Measurements from ENCODE around the gene BACE1-AS.

BACE1-AS gene

GRCh38 chr11:117296881-117297280 lies 5.7 kb downstream of the BACE1-AS start:
- no peak overlapping the region for H3K4me3 ChIP-seq (ENCODE audit: low read depth, low read length)
- DNase-seq (ENCODE audit: low read depth, low spot score) = no peak
- in situ Hi-C loops (cut with HindIII; ENCODE audit: low sequenced_read_pairs) = no loop called here
- no peak for TF ChIP-seq CTCF (IDR thresholded peaks at IDR 0.05; ENCODE audit: low read depth, low read length)

- no peak overlapping the region for H3K4me3 ChIP-seq (ENCODE audit: low read depth, low read length)
- in situ Hi-C loops (cut with HindIII; ENCODE audit: low sequenced_read_pairs) = no loop called here
- TF ChIP-seq CTCF (IDR thresholded peaks at IDR 0.05; ENCODE audit: low read depth, low read length) = no peak
- DNase-seq (ENCODE audit: low read depth, low spot score) = no peak
Observed at GRCh38 chr11:117298195-117298594, 7.0 kb downstream of the BACE1-AS start.

GRCh38 chr11:117299351-117300282 lies 8.5 kb downstream of the BACE1-AS start:
- DNase-seq (ENCODE audit: low read depth, low spot score) = no peak
- H3K4me3 ChIP-seq (ENCODE audit: low read depth, low read length) = no peak overlapping the region
- TF ChIP-seq CTCF (IDR thresholded peaks at IDR 0.05; ENCODE audit: low read depth, low read length) = no peak
- in situ Hi-C loops (cut with HindIII; ENCODE audit: low sequenced_read_pairs) = no loop called here

- TF ChIP-seq CTCF (IDR thresholded peaks at IDR 0.05; ENCODE audit: low read depth, low read length) = no peak
- in situ Hi-C loops (cut with HindIII; ENCODE audit: low sequenced_read_pairs) = no loop called here
- H3K4me3 ChIP-seq (ENCODE audit: low read depth, low read length) = no peak overlapping the region
- peak; percentile 60 for DNase-seq (ENCODE audit: low read depth, low spot score)
Observed at GRCh38 chr11:117300283-117300663, 9.1 kb downstream of the BACE1-AS start.

- DNase-seq (ENCODE audit: low read depth, low spot score) = no peak
- TF ChIP-seq CTCF (IDR thresholded peaks at IDR 0.05; ENCODE audit: low read depth, low read length) = no peak
- in situ Hi-C loops (cut with HindIII; ENCODE audit: low sequenced_read_pairs) = no loop called here
- no peak overlapping the region for H3K4me3 ChIP-seq (ENCODE audit: low read depth, low read length)
Observed at GRCh38 chr11:117300773-117301172, 9.6 kb downstream of the BACE1-AS start.

- TF ChIP-seq CTCF (IDR thresholded peaks at IDR 0.05; ENCODE audit: low read depth, low read length) = no peak
- in situ Hi-C loops (cut with HindIII; ENCODE audit: low sequenced_read_pairs) = no loop called here
- no peak for DNase-seq (ENCODE audit: low read depth, low spot score)
- H3K4me3 ChIP-seq (ENCODE audit: low read depth, low read length) = no peak overlapping the region
Observed at GRCh38 chr11:117302228-117302627, 11.1 kb downstream of the BACE1-AS start.

All from astrocyte of the spinal cord (primary cell).